Brain microvascular endothelial cell (primary cell): ENCODE results near the gene RNF20.

Experiments
- DNase-seq: peaks from one replicate; pipeline ENCODE4 v3.0.0-alpha.2; 2020
- H3K27ac ChIP-seq: fragments of 250-450 bp; sonication (Bioruptor Pico); 2 replicates; pipeline ENCODE4 v1.5.1; 2020; ENCODE audit warnings: mild to moderate bottlenecking, moderate library complexity
- H3K27me3 ChIP-seq: fragments of 250-450 bp; sonication (Bioruptor Pico); replicated peaks from 2 replicates; pipeline ENCODE4 v1.5.1; 2020; ENCODE audit warnings: mild to moderate bottlenecking
- H3K36me3 ChIP-seq: fragments of 250-450 bp; sonication (Bioruptor Pico); replicated peaks from 2 replicates; pipeline ENCODE4 v1.5.1; 2020; ENCODE audit warnings: mild to moderate bottlenecking
- H3K4me3 ChIP-seq: 2 replicates; pipeline ENCODE4 v1.5.1; 2011; ENCODE audit warnings: low read depth, mild to moderate bottlenecking, control low read depth, low read length, moderate library complexity
- in situ Hi-C: cut with HindIII; loops from 2 replicates; pipeline ENCODE4 v1.10.0; 2017; ENCODE audit warnings: low sequenced_read_pairs, low pct_ligation_motif_present
- TF ChIP-seq, protein P1 (sequence below): IDR thresholded peaks from 2 replicates; pipeline ENCODE4 v1.5.1; 2011; ENCODE audit warnings: low read depth, mild to moderate bottlenecking, moderate library complexity, low read length, control low read depth, inconsistent platforms; ENCODE audit errors: missing control alignments

RNF20 gene

GRCh38 chr9:101524371-101524770 is 9.3 kb upstream of the RNF20 start:
- no peak for DNase-seq
- TF ChIP-seq, protein P1, sequence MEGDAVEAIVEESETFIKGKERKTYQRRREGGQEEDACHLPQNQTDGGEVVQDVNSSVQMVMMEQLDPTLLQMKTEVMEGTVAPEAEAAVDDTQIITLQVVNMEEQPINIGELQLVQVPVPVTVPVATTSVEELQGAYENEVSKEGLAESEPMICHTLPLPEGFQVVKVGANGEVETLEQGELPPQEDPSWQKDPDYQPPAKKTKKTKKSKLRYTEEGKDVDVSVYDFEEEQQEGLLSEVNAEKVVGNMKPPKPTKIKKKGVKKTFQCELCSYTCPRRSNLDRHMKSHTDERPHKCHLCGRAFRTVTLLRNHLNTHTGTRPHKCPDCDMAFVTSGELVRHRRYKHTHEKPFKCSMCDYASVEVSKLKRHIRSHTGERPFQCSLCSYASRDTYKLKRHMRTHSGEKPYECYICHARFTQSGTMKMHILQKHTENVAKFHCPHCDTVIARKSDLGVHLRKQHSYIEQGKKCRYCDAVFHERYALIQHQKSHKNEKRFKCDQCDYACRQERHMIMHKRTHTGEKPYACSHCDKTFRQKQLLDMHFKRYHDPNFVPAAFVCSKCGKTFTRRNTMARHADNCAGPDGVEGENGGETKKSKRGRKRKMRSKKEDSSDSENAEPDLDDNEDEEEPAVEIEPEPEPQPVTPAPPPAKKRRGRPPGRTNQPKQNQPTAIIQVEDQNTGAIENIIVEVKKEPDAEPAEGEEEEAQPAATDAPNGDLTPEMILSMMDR: no peak
- Histone ChIP-seq H3K27ac (no peak overlapping the region), H3K36me3 (no peaks in the 10 kb centered on the region), H3K4me3 (no peak overlapping the region), H3K27me3 (no peaks in the 10 kb centered on the region)
- in situ Hi-C loops: no loop called here

DNA sequence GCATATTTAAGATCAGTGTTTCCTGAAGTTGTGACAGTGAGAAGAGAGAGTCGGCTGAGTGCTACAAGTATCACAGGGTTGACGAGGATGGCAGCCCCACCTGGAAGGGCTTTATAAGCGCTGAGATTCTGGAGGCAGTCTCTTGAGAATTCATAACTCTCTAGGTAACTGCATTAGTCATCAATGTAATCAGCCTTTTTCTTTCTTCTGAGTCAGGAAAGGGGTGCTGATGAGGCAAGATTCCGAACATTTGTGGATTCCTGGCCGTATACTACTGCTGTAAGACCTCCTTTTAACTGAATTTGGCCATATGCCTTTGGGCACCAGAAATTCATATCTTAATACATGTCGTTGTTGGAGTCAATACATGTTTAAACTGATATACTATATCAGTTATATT is 6.6 kb upstream of the RNF20 start:
- in situ Hi-C loops: no loop called here
- TF ChIP-seq, protein P1: no peak
- H3K27me3 ChIP-seq: no peaks in the 10 kb centered on the region
- no peaks in the 10 kb centered on the region for H3K36me3 ChIP-seq
- no peak overlapping the region for H3K4me3 ChIP-seq
- peak; percentile 25 for DNase-seq
- no peak overlapping the region for H3K27ac ChIP-seq

GRCh38 chr9:101528015-101528414 is 5.6 kb upstream of the RNF20 start:
- TF ChIP-seq, protein P1: no peak
- no peaks in the 10 kb centered on the region for H3K36me3 ChIP-seq
- DNase-seq: no peak
- no peak overlapping the region for H3K27ac ChIP-seq
- in situ Hi-C loops: no loop called here
- no peaks in the 10 kb centered on the region for H3K27me3 ChIP-seq
- no peak overlapping the region for H3K4me3 ChIP-seq

DNA sequence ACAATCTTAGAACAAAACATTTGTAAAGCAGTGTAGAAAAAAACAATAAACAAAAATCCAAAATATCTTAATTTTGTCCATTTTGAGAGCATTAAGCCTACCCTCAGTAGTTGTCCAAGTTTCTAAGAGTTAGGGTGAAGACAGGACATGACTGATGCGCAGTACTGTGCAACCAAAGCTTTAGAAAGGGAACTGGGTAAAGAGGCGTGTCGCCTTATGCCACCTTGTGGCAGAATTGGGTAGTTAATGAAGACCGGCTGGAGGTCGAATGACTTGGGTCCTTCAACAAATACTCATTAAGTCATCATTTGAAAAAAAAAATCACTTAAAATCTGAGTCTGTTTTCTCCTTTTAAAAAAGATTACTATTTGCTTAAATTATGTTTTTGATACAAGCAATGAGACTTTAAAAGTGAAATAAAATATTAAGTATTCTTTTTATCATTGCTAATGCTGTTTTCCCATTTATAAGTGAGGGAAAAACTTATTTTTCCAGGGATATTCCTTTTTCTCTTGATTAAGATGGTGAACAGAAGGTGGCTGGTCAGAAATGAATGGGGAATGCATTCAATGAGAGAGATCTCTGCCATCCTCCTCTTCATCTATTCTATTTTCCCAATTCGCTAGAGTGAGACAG is 3.5 kb upstream of the RNF20 start:
- Histone ChIP-seq H3K27ac (no peak overlapping the region), H3K27me3 (no peaks in the 10 kb centered on the region), H3K36me3 (no peaks in the 10 kb centered on the region), H3K4me3 (no peak overlapping the region)
- peak; percentile 77 for DNase-seq
- TF ChIP-seq, protein P1: peak; percentile 87
- in situ Hi-C loops: no loop called here

- peaks cover 9% of the 10 kb centered on the region for H3K36me3 ChIP-seq
- peak; percentile 30 for DNase-seq
- TF ChIP-seq, protein P1: no peak
Measured at GRCh38 chr9:101536351-101536750, 2.7 kb downstream of the RNF20 start.

GRCh38 chr9:101536938-101537337 is 3.3 kb downstream of the RNF20 start:
- H3K36me3 ChIP-seq: peaks cover 9% of the 10 kb centered on the region
- H3K4me3 ChIP-seq: no peak overlapping the region
- H3K27me3 ChIP-seq: no peaks in the 10 kb centered on the region
- DNase-seq: peak; percentile 25
- TF ChIP-seq, protein P1: no peak
- no peak overlapping the region for H3K27ac ChIP-seq
- in situ Hi-C loops: no loop called here

More at GRCh38 chr9:101536351-101536750, 2.7 kb downstream of the RNF20 start:
- H3K27ac ChIP-seq: no peak overlapping the region
- no peaks in the 10 kb centered on the region for H3K27me3 ChIP-seq
- no peak overlapping the region for H3K4me3 ChIP-seq
- in situ Hi-C loops: no loop called here
